ENCODE results near the gene EFCAB5.

- TF ChIP-seq CTCF (IDR thresholded peaks at IDR 0.05) (no peak), POLR2AphosphoS5 (IDR thresholded peaks at IDR 0.05) (no peak), POLR2A (IDR thresholded peaks at IDR 0.05; ENCODE audit: low read depth) (no peak), EP300 (IDR thresholded peaks at IDR 0.05) (no peak)
Measured at GRCh38 chr17:29958947-29959657, 17.7 kb downstream of the EFCAB5 start.

Measured in esophagus muscularis mucosa (tissue), 4 donors.